Measurements from ENCODE around the gene HPN.

DNA sequence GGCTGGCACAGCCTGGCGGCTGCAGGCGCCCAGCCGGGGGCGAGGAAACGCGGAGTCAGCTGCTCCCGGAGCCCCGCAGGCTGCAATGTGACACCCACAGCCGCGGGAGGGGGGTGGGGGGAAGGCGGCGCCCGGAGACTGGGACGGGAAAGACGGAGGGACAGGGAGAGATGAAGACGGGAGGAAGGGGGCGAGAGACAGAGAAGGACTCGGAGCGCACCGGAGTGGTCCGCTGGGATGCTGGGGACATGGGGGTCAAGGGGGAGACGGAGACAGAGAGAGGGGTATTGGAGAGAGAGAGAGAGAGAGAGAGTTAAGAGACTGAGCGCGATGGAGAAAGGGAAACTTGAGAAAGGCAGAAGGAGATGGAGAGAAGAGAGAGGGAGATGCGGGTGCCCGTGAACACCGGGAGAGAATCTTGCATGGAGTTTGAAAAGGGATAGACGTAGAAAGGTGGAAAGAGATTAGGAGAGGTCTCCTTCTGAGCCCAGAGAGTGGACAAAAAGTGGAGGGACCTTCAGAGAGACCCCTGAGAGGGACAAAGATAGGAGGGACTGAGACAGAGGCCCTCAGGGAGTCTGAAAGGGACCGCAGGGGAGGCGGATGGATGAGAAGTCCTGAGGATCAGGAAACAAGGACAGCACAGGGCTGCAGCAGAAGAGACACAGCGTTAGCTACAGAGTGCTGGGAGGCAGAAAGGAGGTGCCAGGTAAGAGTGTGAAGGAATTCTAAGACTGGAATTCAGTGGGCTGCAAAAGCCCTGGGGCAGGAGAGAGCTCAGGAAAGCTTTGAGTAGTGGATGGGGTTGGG lies 10.2 kb upstream of the HPN start:
- TF ChIP-seq, protein P1, sequence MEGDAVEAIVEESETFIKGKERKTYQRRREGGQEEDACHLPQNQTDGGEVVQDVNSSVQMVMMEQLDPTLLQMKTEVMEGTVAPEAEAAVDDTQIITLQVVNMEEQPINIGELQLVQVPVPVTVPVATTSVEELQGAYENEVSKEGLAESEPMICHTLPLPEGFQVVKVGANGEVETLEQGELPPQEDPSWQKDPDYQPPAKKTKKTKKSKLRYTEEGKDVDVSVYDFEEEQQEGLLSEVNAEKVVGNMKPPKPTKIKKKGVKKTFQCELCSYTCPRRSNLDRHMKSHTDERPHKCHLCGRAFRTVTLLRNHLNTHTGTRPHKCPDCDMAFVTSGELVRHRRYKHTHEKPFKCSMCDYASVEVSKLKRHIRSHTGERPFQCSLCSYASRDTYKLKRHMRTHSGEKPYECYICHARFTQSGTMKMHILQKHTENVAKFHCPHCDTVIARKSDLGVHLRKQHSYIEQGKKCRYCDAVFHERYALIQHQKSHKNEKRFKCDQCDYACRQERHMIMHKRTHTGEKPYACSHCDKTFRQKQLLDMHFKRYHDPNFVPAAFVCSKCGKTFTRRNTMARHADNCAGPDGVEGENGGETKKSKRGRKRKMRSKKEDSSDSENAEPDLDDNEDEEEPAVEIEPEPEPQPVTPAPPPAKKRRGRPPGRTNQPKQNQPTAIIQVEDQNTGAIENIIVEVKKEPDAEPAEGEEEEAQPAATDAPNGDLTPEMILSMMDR (IDR thresholded peaks at IDR 0.05; ENCODE audit: insufficient read depth, low read length, poor library complexity, severe bottlenecking) = no peak
- no peak for TF ChIP-seq EZH2phosphoT487 (conservative IDR thresholded peaks at IDR 0.05; ENCODE audit: low read length)

Data from SU-DHL-6 (cell line).